ENCODE data around the gene YTHDC1.

DNA sequence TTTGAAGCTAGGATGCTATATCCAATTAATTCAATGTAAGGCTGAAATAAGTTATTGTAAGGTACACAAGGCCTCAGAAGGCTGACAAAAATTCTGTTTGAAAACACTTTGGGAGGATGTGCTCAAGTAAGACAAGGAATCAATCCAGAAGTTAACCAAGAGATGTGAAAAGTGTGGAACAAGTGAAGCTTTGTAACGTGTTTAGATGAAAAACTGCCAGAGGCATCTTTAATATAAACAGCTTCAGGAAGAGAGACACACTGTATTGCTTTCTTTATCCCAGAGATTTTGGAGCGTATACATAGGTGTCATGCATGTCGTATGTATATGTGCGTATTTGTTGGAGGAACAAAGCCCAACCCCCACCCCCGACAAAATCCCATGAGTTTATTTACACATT, 28.3 kb upstream of the YTHDC1 start:
- no peak for TF ChIP-seq NRF1 (IDR thresholded peaks at IDR 0.05; ENCODE audit: low read depth, low read length)
- TF ChIP-seq POLR2AphosphoS5 (IDR thresholded peaks at IDR 0.05; ENCODE audit: low read depth, low read length), result no peak
- TF ChIP-seq SMC3 (IDR thresholded peaks at IDR 0.05; ENCODE audit: low read depth, low read length), result no peak
- TF ChIP-seq, protein P1, sequence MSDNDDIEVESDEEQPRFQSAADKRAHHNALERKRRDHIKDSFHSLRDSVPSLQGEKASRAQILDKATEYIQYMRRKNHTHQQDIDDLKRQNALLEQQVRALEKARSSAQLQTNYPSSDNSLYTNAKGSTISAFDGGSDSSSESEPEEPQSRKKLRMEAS (IDR thresholded peaks at IDR 0.05; ENCODE audit: low read depth), result no peak
- no peak for TF ChIP-seq EZH2phosphoT487 (IDR thresholded peaks at IDR 0.05; ENCODE audit: borderline replicate concordance, low read depth)
- TF ChIP-seq, protein P2, sequence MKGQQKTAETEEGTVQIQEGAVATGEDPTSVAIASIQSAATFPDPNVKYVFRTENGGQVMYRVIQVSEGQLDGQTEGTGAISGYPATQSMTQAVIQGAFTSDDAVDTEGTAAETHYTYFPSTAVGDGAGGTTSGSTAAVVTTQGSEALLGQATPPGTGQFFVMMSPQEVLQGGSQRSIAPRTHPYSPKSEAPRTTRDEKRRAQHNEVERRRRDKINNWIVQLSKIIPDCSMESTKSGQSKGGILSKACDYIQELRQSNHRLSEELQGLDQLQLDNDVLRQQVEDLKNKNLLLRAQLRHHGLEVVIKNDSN (IDR thresholded peaks at IDR 0.05; ENCODE audit: borderline replicate concordance, low read depth), result no peak
- TF ChIP-seq, protein P3, sequence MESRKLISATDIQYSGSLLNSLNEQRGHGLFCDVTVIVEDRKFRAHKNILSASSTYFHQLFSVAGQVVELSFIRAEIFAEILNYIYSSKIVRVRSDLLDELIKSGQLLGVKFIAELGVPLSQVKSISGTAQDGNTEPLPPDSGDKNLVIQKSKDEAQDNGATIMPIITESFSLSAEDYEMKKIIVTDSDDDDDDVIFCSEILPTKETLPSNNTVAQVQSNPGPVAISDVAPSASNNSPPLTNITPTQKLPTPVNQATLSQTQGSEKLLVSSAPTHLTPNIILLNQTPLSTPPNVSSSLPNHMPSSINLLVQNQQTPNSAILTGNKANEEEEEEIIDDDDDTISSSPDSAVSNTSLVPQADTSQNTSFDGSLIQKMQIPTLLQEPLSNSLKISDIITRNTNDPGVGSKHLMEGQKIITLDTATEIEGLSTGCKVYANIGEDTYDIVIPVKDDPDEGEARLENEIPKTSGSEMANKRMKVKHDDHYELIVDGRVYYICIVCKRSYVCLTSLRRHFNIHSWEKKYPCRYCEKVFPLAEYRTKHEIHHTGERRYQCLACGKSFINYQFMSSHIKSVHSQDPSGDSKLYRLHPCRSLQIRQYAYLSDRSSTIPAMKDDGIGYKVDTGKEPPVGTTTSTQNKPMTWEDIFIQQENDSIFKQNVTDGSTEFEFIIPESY (IDR thresholded peaks at IDR 0.05; ENCODE audit: borderline replicate concordance, low read depth), result no peak
- TF ChIP-seq, protein P4, sequence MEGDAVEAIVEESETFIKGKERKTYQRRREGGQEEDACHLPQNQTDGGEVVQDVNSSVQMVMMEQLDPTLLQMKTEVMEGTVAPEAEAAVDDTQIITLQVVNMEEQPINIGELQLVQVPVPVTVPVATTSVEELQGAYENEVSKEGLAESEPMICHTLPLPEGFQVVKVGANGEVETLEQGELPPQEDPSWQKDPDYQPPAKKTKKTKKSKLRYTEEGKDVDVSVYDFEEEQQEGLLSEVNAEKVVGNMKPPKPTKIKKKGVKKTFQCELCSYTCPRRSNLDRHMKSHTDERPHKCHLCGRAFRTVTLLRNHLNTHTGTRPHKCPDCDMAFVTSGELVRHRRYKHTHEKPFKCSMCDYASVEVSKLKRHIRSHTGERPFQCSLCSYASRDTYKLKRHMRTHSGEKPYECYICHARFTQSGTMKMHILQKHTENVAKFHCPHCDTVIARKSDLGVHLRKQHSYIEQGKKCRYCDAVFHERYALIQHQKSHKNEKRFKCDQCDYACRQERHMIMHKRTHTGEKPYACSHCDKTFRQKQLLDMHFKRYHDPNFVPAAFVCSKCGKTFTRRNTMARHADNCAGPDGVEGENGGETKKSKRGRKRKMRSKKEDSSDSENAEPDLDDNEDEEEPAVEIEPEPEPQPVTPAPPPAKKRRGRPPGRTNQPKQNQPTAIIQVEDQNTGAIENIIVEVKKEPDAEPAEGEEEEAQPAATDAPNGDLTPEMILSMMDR (IDR thresholded peaks at IDR 0.05), result no peak
- no peak for TF ChIP-seq EP300 (IDR thresholded peaks at IDR 0.05; ENCODE audit: borderline replicate concordance in 1 of 2, low read depth in 1 of 2, low read length in 1 of 2)
- no peak for TF ChIP-seq RAD21 (IDR thresholded peaks at IDR 0.05; ENCODE audit: low read length)
- no peak for TF ChIP-seq GATA2 (CRISPR knock-in tag; IDR thresholded peaks at IDR 0.05)
- TF ChIP-seq, protein P5, sequence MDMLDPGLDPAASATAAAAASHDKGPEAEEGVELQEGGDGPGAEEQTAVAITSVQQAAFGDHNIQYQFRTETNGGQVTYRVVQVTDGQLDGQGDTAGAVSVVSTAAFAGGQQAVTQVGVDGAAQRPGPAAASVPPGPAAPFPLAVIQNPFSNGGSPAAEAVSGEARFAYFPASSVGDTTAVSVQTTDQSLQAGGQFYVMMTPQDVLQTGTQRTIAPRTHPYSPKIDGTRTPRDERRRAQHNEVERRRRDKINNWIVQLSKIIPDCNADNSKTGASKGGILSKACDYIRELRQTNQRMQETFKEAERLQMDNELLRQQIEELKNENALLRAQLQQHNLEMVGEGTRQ (IDR thresholded peaks at IDR 0.05; ENCODE audit: borderline replicate concordance, low read depth, low read length), result no peak
- TF ChIP-seq, protein P6, sequence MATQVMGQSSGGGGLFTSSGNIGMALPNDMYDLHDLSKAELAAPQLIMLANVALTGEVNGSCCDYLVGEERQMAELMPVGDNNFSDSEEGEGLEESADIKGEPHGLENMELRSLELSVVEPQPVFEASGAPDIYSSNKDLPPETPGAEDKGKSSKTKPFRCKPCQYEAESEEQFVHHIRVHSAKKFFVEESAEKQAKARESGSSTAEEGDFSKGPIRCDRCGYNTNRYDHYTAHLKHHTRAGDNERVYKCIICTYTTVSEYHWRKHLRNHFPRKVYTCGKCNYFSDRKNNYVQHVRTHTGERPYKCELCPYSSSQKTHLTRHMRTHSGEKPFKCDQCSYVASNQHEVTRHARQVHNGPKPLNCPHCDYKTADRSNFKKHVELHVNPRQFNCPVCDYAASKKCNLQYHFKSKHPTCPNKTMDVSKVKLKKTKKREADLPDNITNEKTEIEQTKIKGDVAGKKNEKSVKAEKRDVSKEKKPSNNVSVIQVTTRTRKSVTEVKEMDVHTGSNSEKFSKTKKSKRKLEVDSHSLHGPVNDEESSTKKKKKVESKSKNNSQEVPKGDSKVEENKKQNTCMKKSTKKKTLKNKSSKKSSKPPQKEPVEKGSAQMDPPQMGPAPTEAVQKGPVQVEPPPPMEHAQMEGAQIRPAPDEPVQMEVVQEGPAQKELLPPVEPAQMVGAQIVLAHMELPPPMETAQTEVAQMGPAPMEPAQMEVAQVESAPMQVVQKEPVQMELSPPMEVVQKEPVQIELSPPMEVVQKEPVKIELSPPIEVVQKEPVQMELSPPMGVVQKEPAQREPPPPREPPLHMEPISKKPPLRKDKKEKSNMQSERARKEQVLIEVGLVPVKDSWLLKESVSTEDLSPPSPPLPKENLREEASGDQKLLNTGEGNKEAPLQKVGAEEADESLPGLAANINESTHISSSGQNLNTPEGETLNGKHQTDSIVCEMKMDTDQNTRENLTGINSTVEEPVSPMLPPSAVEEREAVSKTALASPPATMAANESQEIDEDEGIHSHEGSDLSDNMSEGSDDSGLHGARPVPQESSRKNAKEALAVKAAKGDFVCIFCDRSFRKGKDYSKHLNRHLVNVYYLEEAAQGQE (IDR thresholded peaks at IDR 0.05; ENCODE audit: low read depth, low read length), result no peak

All from SK-N-SH (cell line).